ENCODE results near the gene LY6G6C.

LY6G6C gene

GRCh38 chr6:31721351-31722020 lies at the start of gene LY6G6C:
LY6G6C (minus strand) TSS chr6:31721746; CDS start chr6:31721679, 67 bp downstream.
- ChIA-PET CTCF (interaction anchor here (0.9 kb wide), 1 partner anchor 108 kb away, joined by 4 read pairs; no protein-coding TSS in a partner anchor), POLR2A (no interaction called here)
- H3K4me3 ChIP-seq (ENCODE audit: low read depth, low read length), result no peak within 1 kb of the TSS
- no peak for DNase-seq (ENCODE audit: low read depth, low spot score)
- TF ChIP-seq CTCF (IDR thresholded peaks at IDR 0.05; ENCODE audit: insufficient read depth, low read length, missing control alignments), result no peak

GRCh38 chr6:31770860-31771259 lies 49.3 kb upstream of the LY6G6C start:
- POLR2A ChIA-PET, result interaction anchor here (0.5 to 1.4 kb wide), 2 partner anchors 10 to 25 kb away, joined by 3 read pairs; partner anchors contain the start of gene VARS1
- no peak for TF ChIP-seq CTCF (IDR thresholded peaks at IDR 0.05; ENCODE audit: insufficient read depth, low read length, missing control alignments)
- H3K4me3 ChIP-seq (ENCODE audit: low read depth, low read length), result no peak overlapping the region
- CTCF ChIA-PET, result interaction anchor here (0.5 to 3.4 kb wide), 17 partner anchors 8 to 172 kb away, joined by 3 to 29 read pairs (median 8); partner anchors contain the start of genes ABHD16A, LSM2, LY6G5C and MSH5
- no peak for DNase-seq (ENCODE audit: low read depth, low spot score)

GRCh38 chr6:31769684-31770371 lies 48.3 kb upstream of the LY6G6C start:
- TF ChIP-seq CTCF (IDR thresholded peaks at IDR 0.05; ENCODE audit: insufficient read depth, low read length, missing control alignments), result peak; percentile 78
- CTCF ChIA-PET, result interaction anchor here (0.6 to 3.4 kb wide), 33 partner anchors 8 to 103 kb away, joined by 3 to 29 read pairs (median 7); partner anchors contain the start of genes ABHD16A, CSNK2B, LSM2 and LY6G5C
- no peak overlapping the region for H3K4me3 ChIP-seq (ENCODE audit: low read depth, low read length)
- POLR2A ChIA-PET, result interaction anchor here (0.7 to 1.4 kb wide), 3 partner anchors 26 to 58 kb away, joined by 3 read pairs; partner anchors contain the start of genes CLIC1, HSPA1B and VARS1
- DNase-seq (ENCODE audit: low read depth, low spot score), result no peak

GRCh38 chr6:31768363-31769257 lies 47.1 kb upstream of the LY6G6C start:
- CTCF ChIA-PET, result interaction anchor here (0.9 to 3.4 kb wide), 19 partner anchors 11 to 95 kb away, joined by 3 to 29 read pairs (median 8); partner anchors contain the start of genes ABHD16A, LY6G5C, MSH5 and VARS1
- POLR2A ChIA-PET, result no interaction called here
- no peak for DNase-seq (ENCODE audit: low read depth, low spot score)
- TF ChIP-seq CTCF (IDR thresholded peaks at IDR 0.05; ENCODE audit: insufficient read depth, low read length, missing control alignments), result no peak
- no peak overlapping the region for H3K4me3 ChIP-seq (ENCODE audit: low read depth, low read length)

- ChIA-PET POLR2A (interaction anchor here (1.2 kb wide), 1 partner anchor 60 kb away, joined by 4 read pairs; the partner anchor contains the start of gene HSPA1B), CTCF (interaction anchor here (0.8 to 0.9 kb wide), 2 partner anchors 14 to 26 kb away, joined by 3 to 4 read pairs; no protein-coding TSS in a partner anchor)
- no peak for DNase-seq (ENCODE audit: low read depth, low spot score)
Measured at GRCh38 chr6:31767096-31767645, 45.6 kb upstream of the LY6G6C start.

More at GRCh38 chr6:31767096-31767645, 45.6 kb upstream of the LY6G6C start:
- no peak for TF ChIP-seq CTCF (IDR thresholded peaks at IDR 0.05; ENCODE audit: insufficient read depth, low read length, missing control alignments)
- H3K4me3 ChIP-seq (ENCODE audit: low read depth, low read length), result no peak overlapping the region

All from AG04449 (cell line).